ENCODE data around the gene ATP4B.

Gene ATP4B

GRCh38 chr13:113659337-113659736, 1.3 kb upstream of the ATP4B start:
- ChIA-PET POLR2A (no interaction called here), CTCF (no interaction called here)
- Histone ChIP-seq H3K36me3 (ENCODE audit: control insufficient read depth in 2 of 2, insufficient read depth in 1 of 2, low read length in 2 of 2) (no peaks in the 10 kb centered on the region), H3K4me3 (ENCODE audit: low read depth, low read length) (no peak overlapping the region), H3K4me1 (ENCODE audit: control insufficient read depth, insufficient read depth, low read length) (no peaks in the 10 kb centered on the region), H3K27ac (ENCODE audit: extremely low read depth, low read depth, low read length) (no peak overlapping the region), H3K9me3 (ENCODE audit: control insufficient read depth, insufficient read depth, low read depth, low read length) (no peaks in the 10 kb centered on the region)
- no peak for TF ChIP-seq ZNF391 (tag by site-specific recombination; IDR thresholded peaks at IDR 0.05; ENCODE audit: borderline replicate concordance, low read depth)
- TF ChIP-seq ZNF404 (tag by site-specific recombination; IDR thresholded peaks at IDR 0.05) = no peak
- TF ChIP-seq ATF2 (tag by site-specific recombination; IDR thresholded peaks at IDR 0.05; ENCODE audit: low read depth) = peak; percentile 56
- no peak for TF ChIP-seq ZNF548 (tag by site-specific recombination; IDR thresholded peaks at IDR 0.05)
- TF ChIP-seq ZNF18 (tag by site-specific recombination; IDR thresholded peaks at IDR 0.05) = no peak
- no peak for TF ChIP-seq ZNF280D (tag by site-specific recombination; IDR thresholded peaks at IDR 0.05)

GRCh38 chr13:113658836-113659235, 838 bp upstream of the ATP4B start:
- H3K27ac ChIP-seq (ENCODE audit: extremely low read depth, low read depth, low read length) = no peak overlapping the region
- ChIA-PET POLR2A (no interaction called here), CTCF (no interaction called here)
- H3K4me3 ChIP-seq (ENCODE audit: low read depth, low read length) = no peak overlapping the region
- H3K9me3 ChIP-seq (ENCODE audit: control insufficient read depth, insufficient read depth, low read depth, low read length) = no peaks in the 10 kb centered on the region
- H3K4me1 ChIP-seq (ENCODE audit: control insufficient read depth, insufficient read depth, low read length) = no peaks in the 10 kb centered on the region
- H3K36me3 ChIP-seq (ENCODE audit: control insufficient read depth in 2 of 2, insufficient read depth in 1 of 2, low read length in 2 of 2) = no peaks in the 10 kb centered on the region
- TF ChIP-seq ZBTB48 (tag by site-specific recombination; IDR thresholded peaks at IDR 0.05) (no peak), ZBTB1 (tag by site-specific recombination; IDR thresholded peaks at IDR 0.05) (no peak), SALL2 (tag by site-specific recombination; IDR thresholded peaks at IDR 0.05; ENCODE audit: borderline replicate concordance) (no peak), ZNF571 (tag by site-specific recombination; IDR thresholded peaks at IDR 0.05) (no peak), BCL11A (tag by site-specific recombination; IDR thresholded peaks at IDR 0.05; ENCODE audit: low read depth) (no peak), ZNF707 (tag by site-specific recombination; IDR thresholded peaks at IDR 0.05) (no peak), ZNF2 (tag by site-specific recombination; IDR thresholded peaks at IDR 0.05) (no peak), ZNF639 (tag by site-specific recombination; IDR thresholded peaks at IDR 0.05) (no peak), ZNF513 (tag by site-specific recombination; IDR thresholded peaks at IDR 0.05) (no peak), HIC1 (tag by site-specific recombination; IDR thresholded peaks at IDR 0.05) (no peak), ZNF362 (tag by site-specific recombination; IDR thresholded peaks at IDR 0.05) (no peak)
